DND-41 (cell line): ENCODE data around the gene KLHL2.
"Not testable (repeated sequence)": the region's sequence is repeated elsewhere in the genome, so short reads cannot be mapped to it uniquely, and the experiment has no call there.

Experiments used
- EZH2 ChIP-seq: IDR thresholded peaks from 3 replicates; pipeline ENCODE4 v1.6.1; 2012; ENCODE audit warnings: borderline replicate concordance, low read depth, mild to moderate bottlenecking, moderate library complexity, low read length, inconsistent platforms; ENCODE audit not compliant: severe bottlenecking
- TF ChIP-seq, protein P1 (sequence below): IDR thresholded peaks from 2 replicates; pipeline ENCODE4 v1.5.1; 2012; ENCODE audit warnings: borderline replicate concordance, low read length, moderate library complexity, mild to moderate bottlenecking; ENCODE audit not compliant: poor library complexity, severe bottlenecking; ENCODE audit errors: extremely low read depth

DNA sequence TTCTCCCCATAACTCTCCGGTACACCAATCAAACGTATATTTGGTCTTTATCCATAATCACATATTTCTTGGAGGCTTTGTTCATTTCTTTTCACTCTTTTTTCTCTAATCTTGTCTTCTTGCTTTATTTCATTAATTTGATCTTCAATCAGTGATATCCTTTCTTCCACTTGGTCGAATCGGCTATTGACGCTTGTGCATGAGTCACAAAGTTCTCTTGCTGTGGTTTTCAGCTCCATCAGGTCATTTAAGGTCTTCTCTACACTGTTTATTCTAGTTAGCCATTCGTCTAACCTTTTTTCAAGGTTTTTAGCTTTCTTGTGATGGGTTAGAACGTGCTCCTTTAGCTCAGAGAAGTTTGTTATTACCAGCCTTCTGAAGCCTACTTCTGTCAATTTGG is 62.6 kb downstream of the KLHL2 start:
- TF ChIP-seq, protein P1, sequence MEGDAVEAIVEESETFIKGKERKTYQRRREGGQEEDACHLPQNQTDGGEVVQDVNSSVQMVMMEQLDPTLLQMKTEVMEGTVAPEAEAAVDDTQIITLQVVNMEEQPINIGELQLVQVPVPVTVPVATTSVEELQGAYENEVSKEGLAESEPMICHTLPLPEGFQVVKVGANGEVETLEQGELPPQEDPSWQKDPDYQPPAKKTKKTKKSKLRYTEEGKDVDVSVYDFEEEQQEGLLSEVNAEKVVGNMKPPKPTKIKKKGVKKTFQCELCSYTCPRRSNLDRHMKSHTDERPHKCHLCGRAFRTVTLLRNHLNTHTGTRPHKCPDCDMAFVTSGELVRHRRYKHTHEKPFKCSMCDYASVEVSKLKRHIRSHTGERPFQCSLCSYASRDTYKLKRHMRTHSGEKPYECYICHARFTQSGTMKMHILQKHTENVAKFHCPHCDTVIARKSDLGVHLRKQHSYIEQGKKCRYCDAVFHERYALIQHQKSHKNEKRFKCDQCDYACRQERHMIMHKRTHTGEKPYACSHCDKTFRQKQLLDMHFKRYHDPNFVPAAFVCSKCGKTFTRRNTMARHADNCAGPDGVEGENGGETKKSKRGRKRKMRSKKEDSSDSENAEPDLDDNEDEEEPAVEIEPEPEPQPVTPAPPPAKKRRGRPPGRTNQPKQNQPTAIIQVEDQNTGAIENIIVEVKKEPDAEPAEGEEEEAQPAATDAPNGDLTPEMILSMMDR: not testable (repeated sequence)
- not testable (repeated sequence) for TF ChIP-seq EZH2
